ENCODE data around the gene CCZ1.
"Not testable (repeated sequence)": the region's sequence is repeated elsewhere in the genome, so short reads cannot be mapped to it uniquely, and the experiment has no call there.

The CCZ1 gene

GRCh38 chr7:5898480-5899224 is at the start of gene CCZ1:
TSS of gene CCZ1 (plus strand) at chr7:5898733. CDS start at chr7:5898800, 67 bp downstream.
- peak; percentile 22 for TF ChIP-seq CTCF (IDR thresholded peaks at IDR 0.05; ENCODE audit: insufficient read depth, low read depth, low read length, missing control alignments)
- peak; percentile 45 for DNase-seq (ENCODE audit: low read depth)
- peak within 1 kb of the TSS; percentile 47 for H3K4me3 ChIP-seq (ENCODE audit: low read depth, low read length)

GRCh38 chr7:5850944-5851343 is 47.6 kb upstream of the CCZ1 start:
- DNase-seq (ENCODE audit: low read depth) = no peak
- no peak for TF ChIP-seq CTCF (IDR thresholded peaks at IDR 0.05; ENCODE audit: insufficient read depth, low read depth, low read length, missing control alignments)
- no peak overlapping the region for H3K4me3 ChIP-seq (ENCODE audit: low read depth, low read length)

GRCh38 chr7:5854738-5855137 is 43.8 kb upstream of the CCZ1 start:
- H3K4me3 ChIP-seq (ENCODE audit: low read depth, low read length) = no peak overlapping the region
- DNase-seq (ENCODE audit: low read depth) = no peak
- no peak for TF ChIP-seq CTCF (IDR thresholded peaks at IDR 0.05; ENCODE audit: insufficient read depth, low read depth, low read length, missing control alignments)

- not testable (repeated sequence) for DNase-seq (ENCODE audit: low read depth); H3K4me3 ChIP-seq (ENCODE audit: low read depth, low read length)
Observed at GRCh38 chr7:5857041-5857575, 41.4 kb upstream of the CCZ1 start.

- not testable (repeated sequence) for H3K4me3 ChIP-seq (ENCODE audit: low read depth, low read length); DNase-seq (ENCODE audit: low read depth)
Observed at GRCh38 chr7:5858494-5858893, 40.0 kb upstream of the CCZ1 start.

- not testable (repeated sequence) for H3K4me3 ChIP-seq (ENCODE audit: low read depth, low read length); DNase-seq (ENCODE audit: low read depth)
Observed at GRCh38 chr7:5861281-5861680, 37.3 kb upstream of the CCZ1 start.

GRCh38 chr7:5862753-5863366 is 35.7 kb upstream of the CCZ1 start:
- not testable (repeated sequence) for DNase-seq (ENCODE audit: low read depth); H3K4me3 ChIP-seq (ENCODE audit: low read depth, low read length)

GRCh38 chr7:5865279-5865931 is 33.1 kb upstream of the CCZ1 start:
- not testable (repeated sequence) for H3K4me3 ChIP-seq (ENCODE audit: low read depth, low read length); DNase-seq (ENCODE audit: low read depth)

GRCh38 chr7:5867060-5867459 is 31.5 kb upstream of the CCZ1 start:
- no peak for TF ChIP-seq CTCF (IDR thresholded peaks at IDR 0.05; ENCODE audit: insufficient read depth, low read depth, low read length, missing control alignments)
- no peak for DNase-seq (ENCODE audit: low read depth)
- no peak overlapping the region for H3K4me3 ChIP-seq (ENCODE audit: low read depth, low read length)

- H3K4me3 ChIP-seq (ENCODE audit: low read depth, low read length); DNase-seq (ENCODE audit: low read depth): not testable (repeated sequence)
Observed at GRCh38 chr7:5868928-5869341, 29.6 kb upstream of the CCZ1 start.
